HuH-7.5 (cell line): ENCODE data around the gene TRPC1.

ENCODE experiments used
- DNase-seq: peaks from one replicate; pipeline ENCODE4 v3.0.0; 2011; ENCODE audit warnings: low spot score

TRPC1 gene

DNA sequence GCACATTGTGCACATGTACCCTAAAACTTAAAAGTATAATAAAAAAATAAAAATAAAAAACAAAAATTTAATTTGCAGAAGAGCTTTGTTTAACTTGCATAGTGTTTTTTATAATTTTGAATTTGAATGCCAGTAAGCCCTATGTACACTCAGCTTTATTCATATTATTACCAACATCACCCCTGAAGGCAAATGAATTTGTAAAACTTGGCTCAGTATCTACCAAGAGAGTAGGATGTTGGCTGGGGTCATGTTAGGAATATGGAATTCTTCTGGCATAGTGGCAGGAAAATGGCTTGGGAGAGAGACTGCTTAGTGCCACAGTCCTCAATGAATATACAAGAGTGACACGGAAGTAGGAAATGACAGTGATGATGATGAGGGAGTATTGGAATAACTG, 30.7 kb downstream of the TRPC1 start:
- no peak for DNase-seq

DNA sequence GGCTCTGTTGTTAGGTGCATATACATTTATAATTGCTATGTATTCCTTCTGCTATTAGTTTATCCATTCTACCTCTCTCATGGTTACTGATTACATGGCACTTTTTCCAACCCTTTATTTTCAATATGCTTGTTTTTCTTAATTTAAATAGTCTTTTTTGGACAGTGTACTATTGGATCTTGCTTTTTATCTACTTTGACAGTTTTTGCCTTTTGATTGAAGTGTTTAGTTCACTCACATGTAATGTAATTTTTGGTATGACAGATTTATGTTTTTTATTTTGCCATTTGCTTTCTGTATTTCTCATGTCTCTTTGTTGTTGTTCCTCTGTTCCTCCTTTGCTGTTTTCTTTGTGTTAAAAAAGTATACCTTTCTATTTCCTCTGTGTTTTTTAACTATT, 44.5 kb downstream of the TRPC1 start:
- DNase-seq: no peak

DNA sequence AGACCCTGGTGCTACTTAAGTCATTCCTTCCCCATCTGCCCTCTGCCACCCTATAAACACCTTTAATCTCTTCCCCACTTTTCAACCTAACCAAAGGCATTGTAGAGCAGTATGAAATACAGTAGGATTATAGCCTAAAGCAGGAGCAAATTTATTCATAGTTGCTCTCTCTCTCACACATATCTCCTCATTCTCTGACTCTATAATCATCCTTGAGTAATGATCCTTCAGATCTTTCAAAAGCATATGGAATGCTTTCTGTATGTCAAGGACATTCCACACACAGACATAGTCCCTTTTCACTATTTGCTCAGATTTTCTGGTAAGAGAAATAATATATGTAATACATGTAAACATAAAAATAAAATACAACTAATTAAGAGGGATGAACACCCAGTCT, 54.1 kb downstream of the TRPC1 start:
- no peak for DNase-seq

DNA sequence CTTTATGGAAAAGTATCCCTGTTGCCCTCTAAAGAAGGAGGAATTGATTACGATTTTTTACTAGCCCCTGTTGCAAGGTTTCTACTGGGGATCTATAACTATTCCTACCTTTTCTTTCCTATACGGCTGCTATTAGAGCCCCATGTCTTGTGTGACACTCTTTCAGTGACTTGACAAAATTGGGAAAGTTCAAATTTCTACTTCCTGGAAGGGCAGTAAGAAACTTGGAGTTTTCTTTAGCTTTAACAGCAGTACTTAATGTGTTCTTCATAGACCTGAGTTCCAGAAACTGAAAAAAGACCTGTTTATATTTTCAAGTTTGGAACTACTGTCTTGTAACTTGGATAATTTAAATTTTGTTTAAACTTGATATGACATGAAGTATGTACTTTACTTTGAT, 54.7 kb downstream of the TRPC1 start:
- DNase-seq: no peak

DNA sequence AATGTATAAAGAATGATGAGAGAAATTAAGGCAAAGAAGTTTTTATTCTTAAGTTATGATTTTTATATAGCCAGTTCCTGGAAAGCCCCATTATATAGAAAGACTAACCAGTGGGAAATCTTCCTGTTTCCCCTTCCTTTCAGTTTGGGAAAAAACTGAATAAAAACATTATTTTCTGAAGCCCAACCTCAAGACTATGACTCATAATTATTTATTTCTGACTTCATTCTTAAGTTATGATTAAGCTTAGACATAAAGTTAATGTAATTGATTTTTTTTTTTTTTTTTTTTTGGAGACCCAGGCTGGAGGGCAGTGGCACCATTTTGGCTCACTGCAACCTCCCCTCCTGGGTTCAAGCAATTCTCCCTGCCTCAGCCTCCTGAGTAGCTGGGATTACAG, 55.8 kb downstream of the TRPC1 start:
- no peak for DNase-seq

DNA sequence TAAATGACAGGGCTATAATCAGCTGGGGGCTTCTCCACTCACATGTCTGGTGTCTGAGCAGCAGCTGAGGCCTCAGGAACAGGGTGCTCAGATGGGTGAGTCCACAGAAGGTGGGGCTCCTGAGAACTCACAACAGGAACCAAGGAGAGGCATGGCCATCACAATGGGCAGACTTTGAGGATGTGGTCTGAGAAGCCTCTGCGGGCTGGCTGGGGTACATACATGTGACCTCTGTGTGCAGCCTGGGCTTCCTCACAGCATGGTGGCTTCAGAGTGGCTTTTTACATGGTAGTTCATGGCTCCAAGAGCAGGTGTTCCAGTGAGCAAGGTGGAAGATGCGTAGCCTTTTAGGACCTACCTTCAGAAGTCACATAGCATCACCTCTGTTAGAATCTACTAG, 58.8 kb downstream of the TRPC1 start:
- no peak for DNase-seq

DNA sequence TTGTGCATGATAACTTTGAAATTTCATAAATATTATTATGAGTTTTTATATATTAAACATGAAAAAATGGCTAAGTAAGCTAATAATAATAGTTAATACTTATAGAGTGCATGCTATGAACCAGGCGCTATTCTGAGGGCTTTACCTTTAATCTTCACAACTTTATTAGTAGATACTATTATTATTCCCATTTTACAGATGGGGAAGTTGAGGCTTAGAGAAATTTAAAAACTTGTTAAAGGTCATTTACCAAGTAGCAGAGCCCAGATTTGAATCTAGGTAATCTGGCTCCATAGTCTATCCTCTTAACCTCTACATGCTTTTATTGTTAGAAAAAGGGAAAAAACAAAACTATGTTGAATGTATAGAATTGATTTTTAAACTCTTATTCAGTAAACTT, 60.4 kb downstream of the TRPC1 start:
- no peak for DNase-seq

DNA sequence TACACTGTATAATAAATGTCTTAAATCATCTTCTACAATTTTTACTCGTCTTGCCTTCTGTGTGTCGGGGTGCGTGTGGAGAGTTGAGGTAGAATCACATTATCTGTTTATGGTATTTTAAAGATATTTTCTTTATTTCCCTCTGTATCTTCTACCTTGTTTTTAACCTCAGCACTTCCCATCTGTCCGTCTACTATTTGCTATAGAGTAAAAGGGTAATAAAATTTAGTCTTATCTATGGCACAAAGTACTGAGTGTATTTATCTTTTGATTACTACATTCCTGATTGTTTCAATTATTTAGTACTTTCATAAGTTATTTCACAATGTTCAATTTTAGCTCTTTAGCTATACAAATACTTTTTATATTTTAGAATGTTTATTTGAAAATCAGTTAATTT, 62.2 kb downstream of the TRPC1 start:
- no peak for DNase-seq

DNA sequence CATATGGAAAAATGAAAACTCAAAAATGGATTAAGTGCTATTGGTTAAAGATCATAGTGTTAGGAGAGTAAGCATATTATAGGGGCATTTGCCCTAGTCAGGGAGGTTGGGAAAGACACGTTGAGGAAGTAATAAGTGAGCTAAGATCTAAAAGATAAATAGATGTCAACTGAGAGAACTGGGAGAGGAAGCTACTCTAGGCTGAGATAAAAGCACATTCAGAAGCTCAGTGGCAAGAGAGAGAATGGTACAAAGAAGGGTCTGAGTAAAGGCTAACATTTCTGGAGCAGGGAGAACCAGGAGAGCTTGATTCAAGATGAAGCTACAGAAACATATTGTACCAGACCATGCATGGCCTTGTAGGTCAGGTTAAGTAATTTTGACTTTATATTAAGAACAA, 63.9 kb downstream of the TRPC1 start:
- no peak for DNase-seq

DNA sequence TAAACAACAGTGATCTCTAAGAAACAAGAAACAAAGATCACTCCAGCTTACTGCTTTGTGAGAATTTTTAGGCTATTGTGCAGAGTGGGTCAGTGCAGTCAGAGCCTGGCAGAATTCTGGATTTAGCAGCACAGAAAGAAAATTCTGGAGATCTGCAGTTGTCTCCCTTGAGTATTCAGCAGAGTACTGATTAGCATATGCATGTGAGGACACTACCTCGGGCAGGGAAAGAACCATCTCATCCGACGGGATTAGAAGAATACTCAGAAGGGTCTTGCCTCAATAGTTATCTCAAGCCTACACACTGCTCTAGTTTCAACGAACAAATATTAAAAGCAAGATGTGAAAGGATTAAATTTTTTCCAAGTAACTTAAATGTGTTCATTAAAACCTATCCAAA, 70.7 kb downstream of the TRPC1 start:
- DNase-seq: no peak

DNA sequence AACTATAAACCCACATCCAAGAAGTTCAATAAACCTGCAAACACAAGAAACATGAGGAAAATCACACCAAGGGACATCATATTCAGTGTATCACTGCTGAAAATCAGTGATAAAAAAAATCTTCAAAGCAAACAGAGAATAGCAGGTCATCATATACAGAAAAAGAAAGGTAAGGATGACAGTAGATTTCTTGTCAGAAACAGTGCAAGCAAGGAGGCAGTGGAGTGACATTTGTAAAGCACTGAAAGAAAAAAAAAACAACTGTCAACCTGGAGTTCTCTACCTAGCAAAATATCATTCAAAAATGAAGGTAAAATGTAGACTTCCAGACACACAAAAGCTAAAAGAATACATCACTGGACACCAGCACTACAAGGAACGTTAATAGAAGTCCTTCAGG, 71.5 kb downstream of the TRPC1 start:
- DNase-seq: no peak

DNA sequence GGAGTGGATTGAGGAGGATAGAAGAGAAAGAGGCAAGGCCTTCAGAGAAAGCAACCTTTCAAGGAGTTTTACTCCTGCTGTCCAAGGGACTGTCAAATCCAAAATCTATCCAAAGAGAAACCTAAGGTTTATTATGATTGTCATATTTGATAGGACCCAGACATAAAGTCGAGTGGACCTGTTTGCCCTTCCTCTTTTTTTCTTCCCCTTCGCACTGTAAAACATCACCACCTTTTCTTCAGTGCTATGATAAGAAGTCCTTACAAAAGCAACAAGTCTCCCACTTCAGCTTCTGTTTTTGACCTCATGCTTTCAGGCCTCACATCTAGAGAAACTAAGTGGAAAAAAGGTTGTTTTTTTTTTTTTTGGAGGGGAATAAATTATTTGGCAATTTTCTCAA, 73.0 kb downstream of the TRPC1 start:
- no peak for DNase-seq

DNA sequence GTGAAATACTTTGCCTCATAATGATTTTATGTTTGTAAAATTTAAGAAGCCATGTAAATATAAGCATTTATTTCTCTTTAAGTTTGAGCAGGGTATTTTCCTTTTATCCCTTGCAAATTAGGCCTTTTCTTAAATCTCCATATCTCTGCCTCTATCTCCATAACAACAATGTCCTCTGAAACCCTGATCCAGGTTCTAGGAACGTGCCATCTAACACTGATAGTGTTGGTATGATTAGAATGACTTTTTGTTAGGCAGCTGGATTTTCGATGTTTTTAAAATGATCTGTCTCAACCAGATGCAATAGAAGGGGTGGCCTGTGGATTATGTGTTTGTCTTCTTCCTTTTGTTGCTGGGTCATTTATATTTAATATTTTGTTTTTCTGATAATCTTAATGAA, 77.9 kb downstream of the TRPC1 start:
- DNase-seq: no peak

DNA sequence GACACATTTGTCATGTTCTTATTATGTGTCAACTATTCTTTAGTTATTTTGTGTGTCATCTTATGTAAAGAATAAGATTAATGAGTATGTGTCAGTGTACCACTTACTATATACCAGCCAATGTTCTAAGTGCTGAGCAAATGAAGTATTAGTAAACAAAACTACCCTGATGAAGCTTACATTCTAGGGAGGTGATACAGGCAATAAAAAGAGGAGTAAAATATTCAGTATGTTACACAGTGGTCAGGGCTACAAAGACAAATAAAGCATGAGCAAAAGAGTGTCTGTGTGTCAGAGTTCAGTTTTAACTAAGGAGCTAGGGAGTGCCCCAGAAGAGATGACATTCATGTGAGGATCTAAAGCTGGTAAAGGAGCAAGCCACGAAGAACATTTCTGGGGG, 79.1 kb downstream of the TRPC1 start:
- DNase-seq: no peak

DNA sequence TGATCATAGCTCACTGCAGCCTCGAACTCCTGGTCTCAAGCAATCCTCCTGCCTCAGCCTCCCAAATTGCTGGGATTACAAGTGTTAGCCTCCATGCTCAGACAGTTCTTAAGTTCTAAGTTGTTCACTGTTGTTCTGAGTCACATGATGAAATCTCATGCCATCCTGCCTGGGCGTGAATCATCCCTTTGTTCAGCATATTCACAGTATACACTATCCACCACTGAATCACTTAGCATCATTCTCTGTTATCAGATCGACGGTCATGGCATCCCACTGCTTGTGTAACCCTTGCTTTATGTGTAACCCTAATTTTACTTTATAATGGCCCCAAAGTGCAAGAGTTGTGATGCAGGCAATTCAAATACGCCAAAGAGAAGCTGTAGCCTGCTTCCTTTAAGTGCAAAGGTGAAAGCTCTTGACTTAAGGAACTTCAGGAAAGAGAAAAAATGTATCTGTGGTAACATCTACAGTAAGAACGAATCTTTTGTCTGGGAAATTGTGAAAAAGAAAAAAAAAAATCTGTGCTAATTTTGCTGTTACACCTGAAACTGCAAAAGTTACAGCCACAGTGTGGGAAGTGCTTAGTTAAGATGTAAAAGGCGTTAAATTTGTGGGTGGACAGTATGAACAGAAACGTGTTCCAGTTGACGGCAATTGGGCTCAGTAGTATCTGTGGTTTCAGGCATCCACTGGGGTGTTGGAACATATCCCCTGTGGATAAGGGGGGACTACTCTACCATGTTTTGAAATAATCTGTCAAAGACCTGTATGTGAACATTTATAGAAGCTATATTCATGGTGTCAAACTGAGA, 84.5 kb downstream of the TRPC1 start:
- DNase-seq: no peak

DNA sequence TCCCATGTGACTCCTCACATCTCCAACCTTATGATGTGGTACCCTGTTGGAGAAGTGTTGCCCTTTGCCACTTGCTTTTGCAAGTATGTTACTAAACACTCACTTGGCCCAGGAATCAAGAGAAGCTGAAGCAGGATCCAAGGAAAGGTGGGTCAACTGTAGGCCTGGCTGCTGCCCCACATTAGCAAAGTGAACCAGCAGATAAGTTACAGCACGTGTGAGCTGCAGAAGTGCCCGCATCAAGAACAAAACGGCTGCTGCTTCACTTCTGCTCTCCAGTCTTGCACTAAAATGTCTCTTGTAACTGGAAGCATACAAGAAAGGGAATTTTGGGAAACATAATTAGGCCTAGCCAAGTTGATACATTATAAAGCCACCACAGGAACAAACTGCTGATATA, 85.4 kb downstream of the TRPC1 start:
- no peak for DNase-seq

DNA sequence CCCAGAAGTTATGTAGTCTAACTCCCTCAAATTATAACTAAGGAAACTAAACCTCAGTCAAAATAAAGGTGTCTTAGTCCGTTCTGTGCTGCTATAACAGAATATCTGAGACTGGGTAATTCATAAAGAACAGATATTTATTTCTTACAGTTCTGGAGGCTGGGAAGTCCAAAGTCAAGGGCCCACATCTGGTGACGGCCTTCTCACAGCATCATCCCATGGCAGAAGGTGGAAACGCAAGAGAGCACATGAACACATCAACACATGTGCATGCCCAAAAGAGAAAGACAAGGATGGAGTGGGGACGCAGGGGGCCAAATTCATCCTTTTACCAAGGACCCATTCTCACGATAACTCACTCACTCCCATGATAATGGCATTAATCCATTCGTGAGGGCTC, 92.0 kb downstream of the TRPC1 start:
- DNase-seq: no peak

DNA sequence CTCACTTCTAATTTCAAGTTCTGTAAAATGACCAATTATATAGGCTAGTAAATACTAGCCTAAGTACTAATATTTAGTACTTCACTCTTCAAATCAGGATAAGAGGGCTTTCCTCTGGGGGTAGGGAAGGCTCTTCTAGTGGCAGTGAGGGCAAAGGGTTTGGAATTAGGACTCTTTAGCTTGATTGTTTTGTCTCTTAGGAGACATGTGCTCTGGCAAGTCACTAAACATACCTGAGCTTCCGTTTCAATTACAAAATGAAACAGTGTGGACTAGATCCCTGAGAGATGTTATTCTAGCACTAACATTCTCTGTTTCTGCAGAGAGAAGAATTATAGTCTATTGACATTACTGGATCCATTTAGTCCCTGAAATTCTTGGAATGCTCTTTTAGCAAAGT, 93.5 kb downstream of the TRPC1 start:
- no peak for DNase-seq

DNA sequence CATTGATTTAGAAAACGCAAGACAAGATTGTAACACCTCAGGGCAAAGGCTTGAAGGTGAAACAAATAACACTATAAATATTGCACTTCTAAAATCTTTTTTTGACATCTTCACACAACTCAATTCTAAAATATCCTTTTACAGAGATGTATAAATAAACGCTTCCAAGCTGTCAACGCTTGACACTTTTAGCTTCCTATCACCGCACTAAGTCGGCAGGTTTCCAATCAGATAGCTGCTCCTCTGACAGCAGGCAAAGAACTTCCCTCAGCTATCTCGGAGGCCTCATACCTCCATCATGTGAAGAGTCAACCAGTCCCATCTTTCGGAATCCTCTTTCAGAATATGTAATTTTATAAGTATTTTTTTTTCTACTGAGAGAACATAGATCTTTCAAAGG, 94.1 kb downstream of the TRPC1 start:
- DNase-seq: no peak

DNA sequence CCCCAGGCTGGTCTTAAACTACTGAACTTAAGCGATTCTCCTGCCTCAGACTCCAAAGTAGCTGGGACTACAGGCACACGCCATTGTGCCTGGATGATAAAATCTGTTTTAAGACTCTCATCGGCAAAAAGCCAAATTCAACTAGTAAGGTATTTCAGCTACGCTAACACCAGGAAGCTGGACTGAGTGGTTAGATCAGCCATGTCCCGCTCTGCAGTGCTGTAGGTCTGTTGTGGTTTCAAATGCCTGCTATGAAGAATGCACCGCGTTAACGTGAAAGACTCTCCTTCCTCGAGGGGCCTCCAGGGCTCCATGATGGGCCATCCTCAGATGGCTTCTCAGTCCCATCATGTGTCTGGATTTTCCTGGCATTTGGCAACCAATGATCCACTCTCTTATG, 94.8 kb downstream of the TRPC1 start:
- DNase-seq: no peak

DNA sequence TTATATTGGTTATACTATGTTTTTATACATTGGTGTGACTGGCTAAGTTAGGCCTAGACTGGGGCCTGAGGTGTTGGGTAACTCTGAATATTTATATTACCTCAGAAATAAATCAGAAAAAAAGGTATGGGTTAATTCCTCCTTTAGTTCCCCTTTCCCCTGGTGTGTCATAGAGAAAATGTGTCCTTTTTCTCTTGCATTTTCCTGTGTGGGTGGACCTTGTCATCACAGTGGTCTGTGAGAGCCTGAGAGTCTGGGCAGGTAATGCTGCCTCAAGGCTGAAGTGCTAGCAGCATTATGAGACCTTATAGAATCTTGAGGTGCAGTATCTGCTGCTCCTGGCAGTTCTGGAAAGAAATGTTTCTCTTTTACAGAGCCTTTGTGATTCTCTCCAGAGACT, 95.3 kb downstream of the TRPC1 start:
- no peak for DNase-seq

DNA sequence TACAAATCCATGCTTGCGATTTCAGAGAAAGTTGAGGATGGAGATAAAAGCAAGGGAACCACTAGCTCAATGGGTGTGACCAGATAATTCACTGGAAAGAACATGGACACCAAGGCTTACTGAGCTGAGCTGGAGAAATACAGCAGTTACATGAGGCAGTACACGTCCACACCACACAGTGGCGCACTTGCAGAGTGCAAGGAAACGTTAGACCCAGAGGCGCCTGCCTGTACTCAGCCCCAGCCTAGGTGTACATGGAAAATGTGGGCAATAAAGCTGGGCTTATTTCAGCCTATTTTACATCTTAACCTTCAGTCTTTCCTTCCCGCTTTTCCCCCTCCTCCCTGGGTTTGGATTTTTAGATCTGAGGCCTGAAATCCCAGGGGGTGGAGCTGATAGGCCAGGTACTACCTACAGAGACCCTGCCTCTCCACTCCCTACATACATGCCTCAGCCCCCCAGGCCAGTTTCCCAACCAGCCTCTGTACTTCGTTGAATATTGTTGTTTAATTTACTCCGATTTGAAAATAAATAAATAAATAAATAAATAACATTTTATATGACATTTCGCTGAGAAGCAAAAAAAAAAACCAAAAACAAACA, 105.0 kb downstream of the TRPC1 start:
- peak; percentile 63 for DNase-seq

DNA sequence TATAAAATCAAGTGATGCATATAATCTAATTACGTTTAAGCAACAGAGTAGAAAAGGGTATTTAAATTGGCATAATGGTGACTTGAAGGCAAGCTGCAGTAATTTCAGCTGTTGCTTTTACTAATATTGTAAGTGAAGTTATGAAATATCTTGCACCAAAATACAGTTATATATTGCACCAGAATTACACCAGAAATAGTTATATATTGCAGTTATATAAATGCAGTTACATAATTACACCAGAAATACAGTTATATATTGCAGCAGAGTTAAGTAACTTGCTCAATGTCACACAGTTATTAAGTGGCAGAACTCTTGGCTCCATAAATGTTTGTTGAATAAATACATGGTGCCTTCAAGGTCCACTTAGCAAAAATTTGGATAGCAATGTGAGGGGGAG, 113.7 kb downstream of the TRPC1 start:
- DNase-seq: no peak

DNA sequence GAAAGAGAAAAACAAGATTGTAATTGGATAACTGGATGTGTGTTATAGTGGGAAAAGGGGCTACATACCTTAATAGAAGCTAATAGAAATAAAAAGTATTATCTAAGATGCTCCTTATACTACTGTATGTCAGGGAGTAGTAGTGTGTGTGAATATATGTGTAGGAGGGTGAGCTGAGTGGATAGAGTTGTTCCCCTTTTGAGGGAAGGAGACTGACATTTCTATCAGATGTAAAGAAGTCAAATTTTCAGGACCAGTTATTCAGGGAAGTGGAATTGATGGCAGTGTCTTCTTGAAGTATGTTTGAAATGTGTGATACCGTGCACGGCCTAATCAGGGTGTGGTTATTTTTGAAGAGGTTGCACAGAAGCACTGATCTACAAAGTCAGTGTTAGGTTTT, 116.0 kb downstream of the TRPC1 start:
- DNase-seq: no peak
